Uterus (tissue), 4 donors: ENCODE data around the gene SALL4. TPM values are rescaled to one million over a fixed set of nuclear protein-coding genes. Genes with fewer than 3 reads are reported as not detected.

ENCODE experiments used
- DNase-seq, 2 donors: peaks; one replicate each; pipeline ENCODE4 v3.0.0-alpha.2; 2019 to 2020
- H3K27ac ChIP-seq, 2 donors: fragments of 200-600 bp; sonication (generic); 1 replicate in 1 of 2; 2 replicates in 1 of 2; pipeline ENCODE4 v1.5.1; 2016 to 2018
- H3K27me3 ChIP-seq, 2 donors: fragments of 200-600 bp; sonication (generic); one replicate each; pipeline ENCODE4 v1.5.1; 2018 to 2019; ENCODE audit warnings: control low read depth in 1 of 2
- H3K36me3 ChIP-seq, 2 donors: fragments of 200-600 bp; sonication (generic); one replicate each; pipeline ENCODE4 v1.5.1; 2019; ENCODE audit warnings: control low read depth in 1 of 2
- H3K4me1 ChIP-seq, 2 donors: fragments of 200-600 bp; sonication (generic); one replicate each; pipeline ENCODE4 v1.5.1; 2018 to 2019; ENCODE audit warnings: control low read depth in 1 of 2
- H3K4me3 ChIP-seq, 2 donors: fragments of 200-600 bp; sonication (generic); 1 replicate in 1 of 2; 2 replicates in 1 of 2; pipeline ENCODE4 v1.5.1; 2018 to 2019; ENCODE audit warnings: mild to moderate bottlenecking in 1 of 2
- H3K9me3 ChIP-seq, 2 donors: fragments of 200-600 bp; sonication (generic); one replicate each; pipeline ENCODE4 v1.5.1; 2019; ENCODE audit warnings: control low read depth in 1 of 2
- CTCF ChIP-seq, 4 experiments: fragments of 200-600 bp in 2 of 4; fragments of 450-650 bp in 2 of 4; sonication (generic) in 2 of 4; IDR thresholded peaks; one replicate each; pipeline ENCODE4 v1.5.1; 2016 to 2019; ENCODE audit warnings: antibody characterized with exemption in 4 of 4, mild to moderate bottlenecking in 2 of 4, moderate library complexity in 1 of 4
- POLR2A ChIP-seq, 2 donors: fragments of 450-650 bp; IDR thresholded peaks; one replicate each; pipeline ENCODE4 v1.6.1; 2016; ENCODE audit warnings: antibody characterized with exemption in 2 of 2, mild to moderate bottlenecking in 1 of 2, moderate library complexity in 1 of 2
- intact Hi-C: fragments of 100-400 bp; cut with DNase I; formaldehyde crosslinking; loops from one replicate; pipeline ENCODE4 v1.15.1; 2023; ENCODE audit warnings: low total_unique reads
- total RNA-seq, 4 donors: library from RNA; depleted of rRNA in 3 of 4; stranded (reverse); fragments of >200 nt in 3 of 4; gene quantifications; one replicate each; pipeline versions ENCODE4 v1.1.0 to v1.2.4, GENCODE V29; 2014 to 2023
- donor health status: DM: yes; HTN: yes; CAD: no.

The SALL4 gene
- total RNA-seq, 4 donors from 2014 or later = 0.09 to 0.55 TPM; not detected in 2

- intact Hi-C loops = no loop called here
- DNase-seq = no peak
- Histone ChIP-seq H3K4me3 (no peak overlapping the region), H3K27ac (no peak overlapping the region), H3K4me1 (no peaks in the 10 kb centered on the region), H3K9me3 (no peaks in the 10 kb centered on the region), H3K36me3 (no peaks in the 10 kb centered on the region), H3K27me3 (no peaks in the 10 kb centered on the region)
- TF ChIP-seq CTCF (IDR thresholded peaks at IDR 0.05) (no peak), POLR2A (IDR thresholded peaks at IDR 0.05) (no peak)
Measured at GRCh38 chr20:51792960-51793359, 9.4 kb downstream of the SALL4 start.

GRCh38 chr20:51791626-51792025 is 10.7 kb downstream of the SALL4 start:
- intact Hi-C loops = no loop called here
- no peak for TF ChIP-seq POLR2A (IDR thresholded peaks at IDR 0.05)
- no peak for TF ChIP-seq CTCF (IDR thresholded peaks at IDR 0.05)
- no peaks in the 10 kb centered on the region for H3K4me1 ChIP-seq
- H3K9me3 ChIP-seq = no peaks in the 10 kb centered on the region
- H3K4me3 ChIP-seq = no peak overlapping the region
- H3K36me3 ChIP-seq = no peaks in the 10 kb centered on the region
- no peak for DNase-seq
- H3K27me3 ChIP-seq = no peaks in the 10 kb centered on the region
- H3K27ac ChIP-seq = no peak overlapping the region

GRCh38 chr20:51790256-51790655 is 12.1 kb downstream of the SALL4 start:
- H3K27ac ChIP-seq = no peak overlapping the region
- H3K4me1 ChIP-seq = no peaks in the 10 kb centered on the region
- intact Hi-C loops = no loop called here
- no peaks in the 10 kb centered on the region for H3K27me3 ChIP-seq
- H3K9me3 ChIP-seq = no peaks in the 10 kb centered on the region
- no peak for DNase-seq
- TF ChIP-seq POLR2A (IDR thresholded peaks at IDR 0.05) (no peak), CTCF (IDR thresholded peaks at IDR 0.05) (no peak)
- H3K4me3 ChIP-seq = no peak overlapping the region
- no peaks in the 10 kb centered on the region for H3K36me3 ChIP-seq

- intact Hi-C loops = no loop called here
- H3K36me3 ChIP-seq = no peaks in the 10 kb centered on the region
- H3K27ac ChIP-seq = no peak overlapping the region
- no peak for DNase-seq
- TF ChIP-seq CTCF (IDR thresholded peaks at IDR 0.05) = no peak
- no peak for TF ChIP-seq POLR2A (IDR thresholded peaks at IDR 0.05)
- H3K4me3 ChIP-seq = no peak overlapping the region
- H3K4me1 ChIP-seq = no peaks in the 10 kb centered on the region
- H3K27me3 ChIP-seq = no peaks in the 10 kb centered on the region
- no peaks in the 10 kb centered on the region for H3K9me3 ChIP-seq
Measured at GRCh38 chr20:51789434-51789833, 12.9 kb downstream of the SALL4 start.

- Histone ChIP-seq H3K4me1 (no peaks in the 10 kb centered on the region), H3K36me3 (no peaks in the 10 kb centered on the region), H3K27ac (no peak overlapping the region), H3K27me3 (no peaks in the 10 kb centered on the region), H3K9me3 (no peaks in the 10 kb centered on the region), H3K4me3 (no peak overlapping the region)
- no peak for DNase-seq
- intact Hi-C loops = no loop called here
- TF ChIP-seq POLR2A (IDR thresholded peaks at IDR 0.05) (no peak), CTCF (IDR thresholded peaks at IDR 0.05) (no peak)
Measured at GRCh38 chr20:51788822-51789221, 13.5 kb downstream of the SALL4 start.
